ENCODE results near the gene LINGO4. TPM values are rescaled to one million over a fixed set of nuclear protein-coding genes. Genes with fewer than 3 reads are reported as not detected.

Gene LINGO4
- total RNA-seq, 1 donor from 2014 or later: not detected

DNA sequence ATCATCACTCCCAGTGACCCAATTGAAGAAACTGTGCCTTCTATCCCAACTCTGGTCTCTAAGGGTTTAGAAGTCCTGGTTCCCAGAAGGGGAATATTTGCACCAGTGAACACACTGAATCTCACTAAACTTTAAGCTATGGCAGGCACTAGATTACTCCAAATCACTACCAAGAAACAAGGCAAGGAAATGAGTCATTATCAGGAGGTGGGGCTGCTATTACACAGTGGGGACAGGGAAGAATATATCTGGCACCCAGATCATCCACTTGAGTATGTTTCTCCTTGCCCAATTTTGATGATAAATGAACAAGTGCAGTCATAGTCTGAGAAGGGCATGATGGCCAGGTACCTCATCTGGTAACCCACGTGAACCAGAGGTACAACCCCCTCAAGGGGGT lies 48.9 kb downstream of the LINGO4 start:
- no peaks in the 10 kb centered on the region for H3K27me3 Mint-ChIP-seq (ENCODE audit: unreplicated experiment)
- DNase-seq: no peak
- no peak overlapping the region for H3K27ac Mint-ChIP-seq (ENCODE audit: unreplicated experiment)
- H3K36me3 Mint-ChIP-seq (ENCODE audit: unreplicated experiment): peaks cover 4% of the 10 kb centered on the region
- no peaks in the 10 kb centered on the region for H3K9me3 Mint-ChIP-seq (ENCODE audit: unreplicated experiment)
- no peak overlapping the region for H3K4me3 Mint-ChIP-seq (ENCODE audit: unreplicated experiment)
- H3K4me1 Mint-ChIP-seq (ENCODE audit: low read depth, unreplicated experiment): no peaks in the 10 kb centered on the region
- TF ChIP-seq CTCF (IDR thresholded peaks at IDR 0.05; ENCODE audit: partially characterized antibody, unreplicated experiment): no peak

Other genes starting within 250 kb of the LINGO4 start
- gene SNX27, start 193.4 kb downstream of the LINGO4 start, total RNA-seq (ENCODE audit: unreplicated experiment): 39.3 TPM
- gene CELF3, start 88.6 kb downstream of the LINGO4 start, total RNA-seq (ENCODE audit: unreplicated experiment): 274 TPM
- 3.8 TPM for gene RIIAD1, start 83.9 kb downstream of the LINGO4 start, total RNA-seq (ENCODE audit: unreplicated experiment)
- gene MRPL9, start 41.9 kb downstream of the LINGO4 start, total RNA-seq (ENCODE audit: unreplicated experiment): 75.0 TPM
- gene TDRKH, start 14.9 kb downstream of the LINGO4 start, total RNA-seq (ENCODE audit: unreplicated experiment): 40.1 TPM
- gene RORC, start 26.4 kb upstream of the LINGO4 start, total RNA-seq (ENCODE audit: unreplicated experiment): not detected
- gene C2CD4D, start 34.4 kb upstream of the LINGO4 start, total RNA-seq (ENCODE audit: unreplicated experiment): not detected
- gene THEM5, start 48.3 kb upstream of the LINGO4 start, total RNA-seq (ENCODE audit: unreplicated experiment): not detected
- gene THEM4, start 104.1 kb upstream of the LINGO4 start, total RNA-seq (ENCODE audit: unreplicated experiment): 15.5 TPM
- 245 TPM for gene S100A10, start 188.4 kb upstream of the LINGO4 start, total RNA-seq (ENCODE audit: unreplicated experiment)
- gene S100A11, start 231.6 kb upstream of the LINGO4 start, total RNA-seq (ENCODE audit: unreplicated experiment): 45.1 TPM

Data from glutamatergic neuron (in vitro differentiated cells).